ENCODE results near the gene JAM3.

- TF ChIP-seq CTCF (IDR thresholded peaks at IDR 0.05; ENCODE audit: low read length) (no peak), EZH2 (optimal IDR thresholded peaks at IDR 0.05; ENCODE audit: low read depth, low read length) (no peak), EZH2phosphoT487 (IDR thresholded peaks at IDR 0.05; ENCODE audit: low read length) (no peak)
Observed at GRCh38 chr11:134025082-134025429, 43.8 kb upstream of the JAM3 start.
